ENCODE measurements around the gene WDR38.

DNA sequence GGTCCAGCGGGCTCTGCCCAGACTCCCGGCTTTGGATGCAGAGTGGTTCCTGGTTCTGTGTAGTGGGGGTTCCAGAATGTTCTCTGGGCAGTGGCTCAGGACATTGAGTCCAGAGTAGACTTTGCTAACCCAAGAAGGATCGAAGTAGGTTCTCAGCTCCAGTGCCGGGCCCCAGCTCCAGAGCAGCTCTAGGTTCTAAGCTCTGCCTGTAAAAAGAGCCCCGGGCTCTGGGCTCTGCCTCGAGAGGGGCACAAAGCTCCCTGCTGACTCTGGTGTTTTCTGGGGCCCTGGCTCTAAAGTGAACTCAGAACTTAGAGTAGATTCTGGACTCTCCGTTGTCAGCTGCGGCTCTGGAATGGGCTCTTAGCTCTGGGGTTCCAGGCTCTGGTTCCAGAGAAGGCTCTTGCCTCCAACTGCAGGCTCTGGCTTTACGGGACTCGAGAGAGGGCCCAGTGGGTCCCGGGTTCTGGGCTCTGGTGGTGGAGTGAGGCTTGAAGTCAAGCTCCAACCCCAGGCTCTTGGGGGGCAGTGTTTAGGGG, 414 bp downstream of the WDR38 start:
- no peak for TF ChIP-seq POLR2A (IDR thresholded peaks at IDR 0.05; ENCODE audit: low read length)
- TF ChIP-seq GATA1 (IDR thresholded peaks at IDR 0.05; ENCODE audit: low read depth, low read length): no peak

Measured in erythroblast (primary cell).